Mammary epithelial cell (primary cell): Measurements from ENCODE around the gene LPP.

Source experiments
- CTCF ChIP-seq, 2 donors: IDR thresholded peaks in 1 of 2; conservative IDR thresholded peaks in 1 of 2; 2 replicates each; pipeline ENCODE4 v1.5.1; 2011 to 2012; ENCODE audit warnings: inconsistent platforms in 2 of 2, low read length in 2 of 2, mild to moderate bottlenecking in 2 of 2, control low read depth in 1 of 2, low read depth in 1 of 2; ENCODE audit not compliant: insufficient read depth in 1 of 2; ENCODE audit errors: extremely low read depth in 1 of 2
- EZH2 ChIP-seq: IDR thresholded peaks from 2 replicates; pipeline ENCODE4 v1.6.1; 2012; ENCODE audit warnings: low read length, inconsistent platforms, borderline replicate concordance

GRCh38 chr3:188266562-188267274, 112.8 kb downstream of the LPP start:
- TF ChIP-seq CTCF (conservative IDR thresholded peaks at IDR 0.05 in 1 of 2, IDR thresholded peaks at IDR 0.05 in 1 of 2; ENCODE audit: extremely low read depth in 1 of 2, insufficient read depth in 1 of 2, low read depth in 1 of 2, low read length in 2 of 2) (no peak), EZH2 (no peak)
